ENCODE results near the gene OR9A4. TPM values are rescaled to one million over a fixed set of nuclear protein-coding genes. Genes with fewer than 3 reads are reported as not detected.

Gene OR9A4
- total RNA-seq, 1 donor from 2014 or later = not detected

DNA sequence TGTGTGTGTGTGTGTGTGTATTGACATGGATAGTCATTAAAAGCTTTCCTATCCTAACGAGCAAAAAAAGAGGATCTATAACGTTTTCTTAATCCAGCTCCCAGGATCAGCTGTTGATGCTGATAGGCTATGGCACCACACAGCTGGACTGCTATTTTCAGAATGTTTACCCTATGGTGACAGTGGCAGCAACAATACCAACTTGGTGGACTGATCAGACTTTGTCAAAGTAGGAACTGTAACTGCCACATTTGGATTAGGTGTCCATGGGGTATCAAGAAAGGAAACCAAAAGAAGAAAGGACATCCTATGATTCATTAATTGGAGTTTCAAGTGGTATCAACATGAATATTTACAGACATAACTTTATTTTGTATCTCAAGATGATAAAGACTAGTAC lies 33.3 kb downstream of the OR9A4 start:
- no peak for ATAC-seq

DNA sequence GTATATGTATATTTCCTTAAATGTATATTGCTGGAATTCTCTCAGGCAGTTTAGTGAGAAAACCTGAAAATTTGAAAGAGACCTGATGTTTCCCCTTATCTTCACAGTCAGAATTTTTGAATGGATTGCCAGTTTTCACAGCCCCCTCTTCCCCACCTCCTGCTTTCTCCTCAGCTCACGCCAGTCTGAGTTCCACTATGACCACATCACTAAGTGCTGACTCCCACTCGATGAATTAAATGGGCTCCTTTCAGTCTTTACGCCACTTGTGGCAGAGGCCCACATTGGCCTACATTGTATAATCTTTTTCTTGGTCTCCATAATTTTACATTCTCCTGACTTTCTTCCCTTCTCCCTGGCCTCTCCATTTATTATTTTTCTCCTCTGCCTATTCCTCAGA lies 33.7 kb downstream of the OR9A4 start:
- no peak for ATAC-seq

DNA sequence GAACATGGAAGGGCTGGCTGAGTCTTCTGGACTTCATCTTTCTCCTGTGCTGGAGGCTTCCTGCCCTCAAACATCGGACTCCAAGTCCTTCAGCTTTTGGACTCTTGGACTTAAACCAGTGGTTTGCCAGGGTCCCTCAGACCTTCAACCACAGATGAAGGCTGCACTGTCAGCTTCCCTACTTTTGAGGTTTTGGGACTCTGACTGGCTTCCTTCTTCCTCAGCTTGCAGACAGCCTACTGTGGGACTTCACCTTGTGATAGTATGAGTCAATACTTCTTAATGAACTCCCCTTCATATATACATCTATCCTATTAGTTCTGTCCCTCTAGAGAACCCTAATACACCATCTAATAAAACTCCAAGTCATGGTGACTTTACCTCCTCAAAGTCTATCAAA lies 34.6 kb downstream of the OR9A4 start:
- ATAC-seq = no peak

DNA sequence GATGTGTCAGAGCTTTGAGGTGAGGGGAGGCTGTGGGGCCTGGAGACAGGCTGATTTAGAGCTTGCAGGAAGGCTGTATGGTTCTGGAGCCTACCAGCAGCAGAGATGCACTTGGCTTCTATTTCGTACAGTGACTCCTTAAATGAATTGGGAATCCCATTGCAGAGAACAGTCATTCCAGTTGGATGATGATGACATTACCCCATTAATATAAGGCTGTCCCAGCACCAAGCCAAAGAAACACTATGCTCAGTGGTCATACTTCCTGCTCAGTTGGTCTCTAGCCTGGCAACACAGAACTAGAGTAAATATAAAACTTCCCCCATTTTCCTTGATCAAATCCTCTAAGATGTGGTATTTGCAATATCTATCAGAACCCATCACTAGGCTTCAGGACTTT lies 36.3 kb downstream of the OR9A4 start:
- ATAC-seq = no peak

DNA sequence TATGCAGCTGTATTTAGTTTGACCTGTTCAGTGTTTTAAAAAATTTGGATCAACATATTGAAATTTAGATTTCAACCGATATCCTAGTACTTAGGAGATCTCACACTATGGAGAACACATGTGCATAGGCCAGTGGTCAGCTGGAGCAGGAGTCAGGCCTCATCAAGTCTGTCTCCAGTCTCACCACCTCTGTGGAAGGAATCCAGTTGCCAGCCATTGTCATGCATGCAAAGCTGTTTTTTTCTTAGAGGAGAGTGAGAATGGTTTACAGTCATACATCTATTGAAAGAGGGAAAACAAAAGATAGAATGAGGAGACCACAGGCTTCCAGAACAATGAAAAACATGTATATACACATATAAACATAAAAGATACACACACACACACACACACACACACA lies 38.1 kb downstream of the OR9A4 start:
- ATAC-seq = no peak

DNA sequence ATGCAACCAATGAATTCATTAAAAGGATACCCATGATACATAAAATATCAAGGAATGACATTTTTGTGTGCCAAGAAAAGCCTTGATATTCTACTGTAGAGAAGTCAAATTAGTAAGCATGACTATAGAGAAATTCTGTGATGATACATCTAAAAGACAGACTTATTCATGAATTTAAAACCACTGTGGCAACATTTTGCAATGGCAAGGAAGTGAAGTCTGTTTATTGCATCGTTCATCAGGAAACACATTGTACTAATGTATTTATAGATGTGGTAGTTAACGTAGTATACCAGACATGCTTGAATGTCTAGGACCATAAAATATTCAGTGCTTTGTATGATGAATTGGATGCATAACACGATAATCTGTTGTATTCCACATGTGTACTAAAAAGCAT lies 39.9 kb downstream of the OR9A4 start:
- no peak for ATAC-seq

DNA sequence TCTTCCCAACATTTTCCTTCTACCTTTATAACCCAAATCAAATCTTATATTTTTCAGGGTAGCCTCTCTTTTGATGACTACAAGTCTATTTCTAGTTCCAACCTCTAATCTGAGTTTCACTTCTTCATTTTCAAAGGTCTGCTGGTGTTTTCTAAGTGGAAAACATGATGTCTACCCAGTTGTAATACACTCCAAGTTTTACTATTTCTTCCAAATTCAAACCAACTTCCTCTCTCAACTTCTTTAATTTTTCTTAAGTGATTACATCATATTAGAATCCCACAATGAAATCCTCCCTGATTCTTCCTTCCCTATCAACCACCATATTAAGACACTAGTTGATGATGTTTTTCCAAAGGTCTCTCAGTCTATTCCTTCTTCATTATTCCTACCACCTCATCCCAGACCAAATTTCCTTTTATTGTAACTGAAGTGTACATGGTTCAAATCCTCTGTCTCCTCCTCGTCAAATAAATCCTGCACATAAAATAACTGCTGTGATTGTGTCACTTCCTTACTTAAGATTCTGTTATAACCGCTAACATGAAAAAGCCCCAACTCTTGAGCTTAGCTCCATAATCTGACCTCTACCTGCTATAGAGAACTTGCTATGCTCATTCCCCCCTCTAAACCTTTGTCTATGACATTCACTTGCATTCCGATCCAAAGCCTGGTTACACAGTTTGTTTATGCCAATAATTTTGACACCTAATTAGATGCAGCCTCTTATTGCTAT lies 44.7 kb downstream of the OR9A4 start:
- no peak for ATAC-seq

Other genes with a start within 250 kb of the OR9A4 start
- 6.9 TPM for gene DENND11, start 214.2 kb upstream of the OR9A4 start, total RNA-seq
- not detected for gene WEE2, start 208.0 kb upstream of the OR9A4 start, total RNA-seq
- 105 TPM for gene SSBP1, start 178.0 kb upstream of the OR9A4 start, total RNA-seq
- 0.96 TPM for gene TAS2R3, start 152.3 kb upstream of the OR9A4 start, total RNA-seq
- 0.56 TPM for gene TAS2R4, start 139.7 kb upstream of the OR9A4 start, total RNA-seq
- 1.0 TPM for gene TAS2R5, start 126.2 kb upstream of the OR9A4 start, total RNA-seq
- not detected for gene PRSS37, start 74.9 kb upstream of the OR9A4 start, total RNA-seq
- gene CLEC5A, start 30.6 kb downstream of the OR9A4 start, total RNA-seq = 0.20 TPM
- gene TAS2R38, start 57.4 kb downstream of the OR9A4 start, total RNA-seq = not detected
- 0.92 TPM for gene MGAM, start 79.5 kb downstream of the OR9A4 start, total RNA-seq
- gene MGAM2, start 195.3 kb downstream of the OR9A4 start, total RNA-seq = 0.20 TPM